Smooth muscle cell (in vitro differentiated cells): ENCODE measurements around the gene PIF1. TPM values are rescaled to one million over a fixed set of nuclear protein-coding genes. Genes with fewer than 3 reads are reported as not detected.

ENCODE experiments used
- DNase-seq: peaks from one replicate; lab custom pipeline; 2025; ENCODE audit not compliant: unreplicated experiment; lab: John Stamatoyannopoulos, UW
- H2AFZ ChIP-seq: fragments of 200-600 bp; sonication (generic); 2 replicates; pipeline ENCODE4 v1.6.0; 2016; ENCODE audit warnings: antibody characterized with exemption, low read depth, mild to moderate bottlenecking
- H3F3A ChIP-seq: fragments of 200-600 bp; sonication (generic); 2 replicates; pipeline ENCODE4 v1.6.0; 2017; ENCODE audit warnings: antibody characterized with exemption, low read depth
- H3K27ac ChIP-seq: fragments of 200-600 bp; sonication (generic); 2 replicates; pipeline ENCODE4 v1.5.1; 2016; ENCODE audit warnings: low read depth, mild to moderate bottlenecking
- H3K27me3 ChIP-seq: fragments of 200-600 bp; sonication (generic); 2 replicates; pipeline ENCODE4 v1.6.1; 2016; ENCODE audit warnings: low read depth, mild to moderate bottlenecking
- H3K36me3 ChIP-seq: fragments of 200-600 bp; sonication (generic); 2 replicates; pipeline ENCODE4 v1.5.1; 2016; ENCODE audit warnings: low read depth
- H3K4me1 ChIP-seq: fragments of 200-600 bp; sonication (generic); 2 replicates; pipeline ENCODE4 v1.5.1; 2016; ENCODE audit warnings: low read depth
- H3K4me2 ChIP-seq: fragments of 200-600 bp; sonication (generic); 2 replicates; pipeline ENCODE4 v1.6.0; 2016; ENCODE audit warnings: mild to moderate bottlenecking
- H3K4me3 ChIP-seq: fragments of 200-600 bp; sonication (generic); 2 replicates; pipeline ENCODE4 v1.5.1; 2016; ENCODE audit warnings: mild to moderate bottlenecking
- H3K79me2 ChIP-seq: fragments of 200-600 bp; sonication (generic); 2 replicates; pipeline ENCODE4 v1.6.0; 2016; ENCODE audit warnings: low read depth, mild to moderate bottlenecking
- H3K9ac ChIP-seq: fragments of 200-600 bp; sonication (generic); 2 replicates; pipeline ENCODE4 v1.6.0; 2016; ENCODE audit warnings: low read depth
- H3K9me3 ChIP-seq: fragments of 200-600 bp; sonication (generic); replicated peaks from 2 replicates; pipeline ENCODE4 v1.5.1; 2016; ENCODE audit warnings: low read depth
- H4K20me1 ChIP-seq: fragments of 200-600 bp; sonication (generic); 2 replicates; pipeline ENCODE4 v1.6.0; 2016; ENCODE audit warnings: low read depth
- CTCF ChIP-seq: fragments of 200-600 bp; sonication (generic); IDR thresholded peaks from 2 replicates; pipeline ENCODE4 v1.5.1; 2017; ENCODE audit warnings: borderline replicate concordance, mild to moderate bottlenecking, antibody characterized with exemption; ENCODE audit not compliant: insufficient read depth, poor library complexity, severe bottlenecking
- WGBS: methylation state at CpG from one replicate; pipeline ENCODE4 v1.1.7; 2016; ENCODE audit warnings: low lambda C conversion rate; 5-methylcytosine and 5-hydroxymethylcytosine counted together
- polyA plus RNA-seq: library from polyadenylated mRNA; unstranded; fragments of >200 nt; fragmentation: Nextera tagmentation; extraction: Ambion mirVana; gene quantifications from 2 replicates; pipeline ENCODE4 v1.2.1, GENCODE V29; 2016
- total RNA-seq: library from RNA; depleted of rRNA; stranded (reverse); fragments of >200 nt; gene quantifications from 2 replicates; pipeline ENCODE4 v1.2.3, GENCODE V29; 2014

Gene PIF1
- total and polyA plus RNA-seq, 2 experiments from 2014 or later, result 1.5 to 1.6 TPM

GRCh38 chr15:64855205-64855975, 29.9 kb upstream of the PIF1 start:
- H3K36me3 ChIP-seq, result no peaks in the 10 kb centered on the region
- no peak overlapping the region for H3K9ac ChIP-seq
- no peak overlapping the region for H2AFZ ChIP-seq
- H3K9me3 ChIP-seq, result no peaks in the 10 kb centered on the region
- H4K20me1 ChIP-seq, result peaks cover 31% of the 10 kb centered on the region
- H3K79me2 ChIP-seq, result peaks cover 48% of the 10 kb centered on the region
- no peak for DNase-seq
- WGBS, result 60% methylated on average over 7 of the region's 7 CpGs
- H3F3A ChIP-seq, result peaks cover 12% of the 10 kb centered on the region
- no peak for TF ChIP-seq CTCF
- no peak overlapping the region for H3K4me3 ChIP-seq
- H3K4me1 ChIP-seq, result peaks cover 33% of the 10 kb centered on the region
- peak overlapping the region; percentile 88 for H3K27ac ChIP-seq
- H3K27me3 ChIP-seq, result no peaks in the 10 kb centered on the region
- H3K4me2 ChIP-seq, result no peak overlapping the region

- H3K4me2 ChIP-seq, result no peak overlapping the region
- peaks cover 21% of the 10 kb centered on the region for H3F3A ChIP-seq
- no peak overlapping the region for H2AFZ ChIP-seq
- no peak for DNase-seq
- H3K27ac ChIP-seq, result no peak overlapping the region
- no peak for TF ChIP-seq CTCF
- H3K9ac ChIP-seq, result no peak overlapping the region
- peaks cover 41% of the 10 kb centered on the region for H3K79me2 ChIP-seq
- peaks cover 35% of the 10 kb centered on the region for H4K20me1 ChIP-seq
- H3K36me3 ChIP-seq, result no peaks in the 10 kb centered on the region
- H3K4me1 ChIP-seq, result peaks cover 33% of the 10 kb centered on the region
- whole genome bisulfite sequencing, result 98% methylated on average over 3 of the region's 3 CpGs
- no peaks in the 10 kb centered on the region for H3K9me3 ChIP-seq
- H3K27me3 ChIP-seq, result no peaks in the 10 kb centered on the region
- no peak overlapping the region for H3K4me3 ChIP-seq
Measured at GRCh38 chr15:64854526-64854925, 29.1 kb upstream of the PIF1 start.

GRCh38 chr15:64854041-64854440, 28.6 kb upstream of the PIF1 start:
- WGBS, result 84% methylated on average over 4 of the region's 4 CpGs
- H3K9ac ChIP-seq, result no peak overlapping the region
- no peak overlapping the region for H3K4me2 ChIP-seq
- H3K4me3 ChIP-seq, result no peak overlapping the region
- H3F3A ChIP-seq, result peaks cover 21% of the 10 kb centered on the region
- peaks cover 35% of the 10 kb centered on the region for H4K20me1 ChIP-seq
- no peak overlapping the region for H3K27ac ChIP-seq
- TF ChIP-seq CTCF, result no peak
- H2AFZ ChIP-seq, result no peak overlapping the region
- H3K36me3 ChIP-seq, result no peaks in the 10 kb centered on the region
- H3K9me3 ChIP-seq, result no peaks in the 10 kb centered on the region
- no peak for DNase-seq
- peaks cover 36% of the 10 kb centered on the region for H3K79me2 ChIP-seq
- H3K27me3 ChIP-seq, result no peaks in the 10 kb centered on the region
- H3K4me1 ChIP-seq, result peaks cover 33% of the 10 kb centered on the region

GRCh38 chr15:64851503-64851840, 26.0 kb upstream of the PIF1 start:
- no peaks in the 10 kb centered on the region for H3K9me3 ChIP-seq
- H3K4me1 ChIP-seq, result peaks cover 19% of the 10 kb centered on the region
- H4K20me1 ChIP-seq, result peaks cover 52% of the 10 kb centered on the region
- 18% methylated on average over 6 of the region's 6 CpGs for WGBS
- no peak overlapping the region for H3K9ac ChIP-seq
- no peak overlapping the region for H2AFZ ChIP-seq
- no peaks in the 10 kb centered on the region for H3K27me3 ChIP-seq
- H3K4me2 ChIP-seq, result peak overlapping the region; percentile 52
- H3F3A ChIP-seq, result peaks cover 21% of the 10 kb centered on the region
- H3K27ac ChIP-seq, result peak overlapping the region; percentile 65
- TF ChIP-seq CTCF, result no peak
- H3K79me2 ChIP-seq, result peaks cover 44% of the 10 kb centered on the region
- DNase-seq, result no peak
- no peak overlapping the region for H3K4me3 ChIP-seq
- no peaks in the 10 kb centered on the region for H3K36me3 ChIP-seq
